Iris pigment epithelial cell (primary cell): ENCODE data around the gene TRAPPC10.

ENCODE experiments used
- DNase-seq: peaks from one replicate; pipeline ENCODE4 v3.0.0-alpha.2; 2011; ENCODE audit warnings: low read depth

The TRAPPC10 gene

GRCh38 chr21:44002511-44002910 lies 9.6 kb upstream of the TRAPPC10 start:
- no peak for DNase-seq

GRCh38 chr21:44003307-44003966 lies 8.7 kb upstream of the TRAPPC10 start:
- DNase-seq, result no peak

GRCh38 chr21:44005071-44005470 lies 7.0 kb upstream of the TRAPPC10 start:
- no peak for DNase-seq

- no peak for DNase-seq
Measured at GRCh38 chr21:44005593-44005992, 6.5 kb upstream of the TRAPPC10 start.

GRCh38 chr21:44006017-44006619 lies 6.0 kb upstream of the TRAPPC10 start:
- peak; percentile 95 for DNase-seq

- peak; percentile 67 for DNase-seq
Measured at GRCh38 chr21:44006656-44007055, 5.5 kb upstream of the TRAPPC10 start.

GRCh38 chr21:44010429-44010828 lies 1.7 kb upstream of the TRAPPC10 start:
- DNase-seq, result no peak

GRCh38 chr21:44011123-44011522 lies 986 bp upstream of the TRAPPC10 start:
- no peak for DNase-seq

- peak; percentile 40 for DNase-seq
Measured at GRCh38 chr21:44012474-44013379, 618 bp downstream of the TRAPPC10 start.

GRCh38 chr21:44013380-44014088 lies 1.4 kb downstream of the TRAPPC10 start:
- DNase-seq, result peak; percentile 27

GRCh38 chr21:44017601-44018000 lies 5.5 kb downstream of the TRAPPC10 start:
- no peak for DNase-seq

GRCh38 chr21:44018127-44018526 lies 6.0 kb downstream of the TRAPPC10 start:
- no peak for DNase-seq

GRCh38 chr21:44018813-44019567 lies 6.9 kb downstream of the TRAPPC10 start:
- DNase-seq, result no peak

GRCh38 chr21:44019568-44019958 lies 7.5 kb downstream of the TRAPPC10 start:
- no peak for DNase-seq

GRCh38 chr21:44020551-44020950 lies 8.4 kb downstream of the TRAPPC10 start:
- no peak for DNase-seq

GRCh38 chr21:44021064-44021463 lies 9.0 kb downstream of the TRAPPC10 start:
- no peak for DNase-seq

- DNase-seq, result no peak
Measured at GRCh38 chr21:44024257-44024656, 12.1 kb downstream of the TRAPPC10 start.

- peak; percentile 75 for DNase-seq
Measured at GRCh38 chr21:44024887-44025353, 12.8 kb downstream of the TRAPPC10 start.

GRCh38 chr21:44027607-44028286 lies 15.6 kb downstream of the TRAPPC10 start:
- no peak for DNase-seq

GRCh38 chr21:44028287-44028659 lies 16.2 kb downstream of the TRAPPC10 start:
- DNase-seq, result no peak
